HepG2 (cell line): ENCODE measurements around the gene RNU6-8. TPM values are rescaled to one million over a fixed set of nuclear protein-coding genes. Genes with fewer than 3 reads are reported as not detected.
A peak's percentile ranks its signal among the peaks of the same experiment; 100 is the strongest.

ENCODE experiments used
- AHR ChIP-seq: IDR thresholded peaks from 2 replicates; pipeline ENCODE4 v1.6.1; 2018; ENCODE audit warnings: missing genetic modification reagents, missing compliant biosample characterization
- DMAP1 ChIP-seq: IDR thresholded peaks from 2 replicates; pipeline ENCODE4 v1.6.1; 2016
- EZH2 ChIP-seq: conservative IDR thresholded peaks from 2 replicates; pipeline ENCODE4 v1.6.1; 2012; ENCODE audit warnings: mild to moderate bottlenecking, low read depth, low read length, moderate library complexity
- GLI4 ChIP-seq: sonication (generic); formaldehyde crosslinking; IDR thresholded peaks from 2 replicates; pipeline ENCODE4 v1.5.1; 2020; ENCODE audit warnings: missing genetic modification reagents, mild to moderate bottlenecking, moderate library complexity, borderline replicate concordance
- HMGA1 ChIP-seq: sonication (generic); formaldehyde crosslinking; conservative IDR thresholded peaks from 2 replicates; pipeline ENCODE4 v1.4.0; 2020; ENCODE audit warnings: missing genetic modification reagents
- KLF6 ChIP-seq: IDR thresholded peaks from 2 replicates; pipeline ENCODE4 v1.8.0; 2016; ENCODE audit warnings: missing biosample characterization, missing genetic modification reagents
- MYPOP ChIP-seq: sonication (generic); formaldehyde crosslinking; IDR thresholded peaks from 2 replicates; pipeline ENCODE4 v1.8.1; 2023; ENCODE audit warnings: mild to moderate bottlenecking, moderate library complexity, missing genetic modification reagents
- NCOA5 ChIP-seq: sonication (generic); formaldehyde crosslinking; IDR thresholded peaks from 2 replicates; pipeline ENCODE4 v1.4.0; 2020; ENCODE audit warnings: missing genetic modification reagents
- NFKB2 ChIP-seq: sonication (generic); formaldehyde crosslinking; IDR thresholded peaks from 2 replicates; pipeline ENCODE4 v1.4.0; 2020; ENCODE audit warnings: missing genetic modification reagents, borderline replicate concordance
- PRPF4 ChIP-seq: fragments of 200-400 bp; formaldehyde crosslinking; IDR thresholded peaks from 2 replicates; pipeline ENCODE4 v1.6.1; 2016; ENCODE audit warnings: low read length, low read depth; ENCODE audit not compliant: poor library complexity, severe bottlenecking
- SAP130 ChIP-seq: IDR thresholded peaks from 2 replicates; pipeline ENCODE4 v1.6.1; 2016; ENCODE audit warnings: low read depth
- SRSF9 ChIP-seq: fragments of 200-400 bp; formaldehyde crosslinking; IDR thresholded peaks from 2 replicates; pipeline ENCODE4 v1.6.1; 2018; ENCODE audit warnings: borderline replicate concordance, mild to moderate bottlenecking, low read depth, low read length; ENCODE audit not compliant: insufficient read depth, poor library complexity, severe bottlenecking
- ZFP82 ChIP-seq: sonication (generic); formaldehyde crosslinking; IDR thresholded peaks from 2 replicates; pipeline ENCODE4 v1.5.1; 2020; ENCODE audit warnings: mild to moderate bottlenecking, missing genetic modification reagents, borderline replicate concordance
- ZFY ChIP-seq: sonication (generic); formaldehyde crosslinking; IDR thresholded peaks from 2 replicates; pipeline ENCODE4 v1.4.0; 2020; ENCODE audit warnings: missing genetic modification reagents
- ZMYM4 ChIP-seq: sonication (generic); formaldehyde crosslinking; IDR thresholded peaks from 2 replicates; pipeline ENCODE4 v1.8.1; 2023; ENCODE audit warnings: mild to moderate bottlenecking, missing genetic modification reagents
- ZNF121 ChIP-seq: sonication (generic); formaldehyde crosslinking; IDR thresholded peaks from 2 replicates; pipeline ENCODE4 v1.5.0; 2020; ENCODE audit warnings: mild to moderate bottlenecking, missing genetic modification reagents
- ZNF33A ChIP-seq: sonication (generic); formaldehyde crosslinking; IDR thresholded peaks from 2 replicates; pipeline ENCODE4 v1.5.1; 2020; ENCODE audit warnings: missing genetic modification reagents, mild to moderate bottlenecking, moderate library complexity, borderline replicate concordance
- ZNF564 ChIP-seq: sonication (generic); formaldehyde crosslinking; IDR thresholded peaks from 2 replicates; pipeline ENCODE4 v1.8.1; 2023; ENCODE audit warnings: mild to moderate bottlenecking, missing genetic modification reagents
- ZNF605 ChIP-seq: sonication (generic); formaldehyde crosslinking; IDR thresholded peaks from 2 replicates; pipeline ENCODE4 v1.8.0; 2022; ENCODE audit warnings: mild to moderate bottlenecking, missing genetic modification reagents
- ZNF674 ChIP-seq: sonication (generic); formaldehyde crosslinking; IDR thresholded peaks from 2 replicates; pipeline ENCODE4 v1.5.0; 2020; ENCODE audit warnings: low read depth, mild to moderate bottlenecking, missing genetic modification reagents
- ZNF678 ChIP-seq: sonication (generic); formaldehyde crosslinking; IDR thresholded peaks from 2 replicates; pipeline ENCODE4 v1.4.0; 2020; ENCODE audit warnings: mild to moderate bottlenecking, missing genetic modification reagents
- ZNF749 ChIP-seq: sonication (generic); formaldehyde crosslinking; IDR thresholded peaks from 2 replicates; pipeline ENCODE4 v1.8.0; 2022; ENCODE audit warnings: mild to moderate bottlenecking, missing genetic modification reagents, moderate library complexity, borderline replicate concordance
- ZNF768 ChIP-seq: sonication (generic); formaldehyde crosslinking; IDR thresholded peaks from 2 replicates; pipeline ENCODE4 v1.4.0; 2020; ENCODE audit warnings: missing genetic modification reagents
- polyA plus RNA-seq, 8 experiments: library from polyadenylated mRNA; depleted of rRNA in 3 of 8; stranded (reverse) in 7 of 8; unstranded in 1 of 8; fragments of >200 nt; fragmentation: Illumina TruSeq in 4 of 8; extraction: Trizol in 4 of 8; gene quantifications; 2 replicates each; pipeline versions ENCODE4 v1.2.1 to v1.2.3, GENCODE V29; 2011 to 2016; ENCODE audit warnings: low read depth in 4 of 8, missing spikeins in 1 of 8, mixed read lengths in 1 of 8; ENCODE audit not compliant: insufficient read depth in 1 of 8
- total RNA-seq, 5 experiments: library from RNA; depleted of rRNA; stranded (reverse); fragments of >200 nt; fragmentation: Illumina TruSeq; extraction: Trizol; gene quantifications; 2 replicates each; pipeline ENCODE4 v1.2.3, GENCODE V29; 2016; ENCODE audit warnings: low read depth in 1 of 5
- TF ChIP-seq, protein P1 (sequence below): sonication (generic); formaldehyde crosslinking; IDR thresholded peaks from 2 replicates; pipeline ENCODE4 v1.5.0; 2020; ENCODE audit warnings: mild to moderate bottlenecking, low read depth, missing genetic modification reagents, borderline replicate concordance
- TF ChIP-seq, protein P2 (sequence below): sonication (generic); formaldehyde crosslinking; IDR thresholded peaks from 2 replicates; pipeline ENCODE4 v1.8.0; 2022; ENCODE audit warnings: mild to moderate bottlenecking, missing genetic modification reagents, moderate library complexity
- TF ChIP-seq, protein P3 (sequence below): IDR thresholded peaks from 2 replicates; pipeline ENCODE4 v1.6.1; 2016

The RNU6-8 gene
- total and polyA plus RNA-seq, 2 of the 13 experiments (the other 11 are each of a cell fraction or from before 2014, with no cell fraction given), result under 0.01 TPM; not detected in 1

DNA sequence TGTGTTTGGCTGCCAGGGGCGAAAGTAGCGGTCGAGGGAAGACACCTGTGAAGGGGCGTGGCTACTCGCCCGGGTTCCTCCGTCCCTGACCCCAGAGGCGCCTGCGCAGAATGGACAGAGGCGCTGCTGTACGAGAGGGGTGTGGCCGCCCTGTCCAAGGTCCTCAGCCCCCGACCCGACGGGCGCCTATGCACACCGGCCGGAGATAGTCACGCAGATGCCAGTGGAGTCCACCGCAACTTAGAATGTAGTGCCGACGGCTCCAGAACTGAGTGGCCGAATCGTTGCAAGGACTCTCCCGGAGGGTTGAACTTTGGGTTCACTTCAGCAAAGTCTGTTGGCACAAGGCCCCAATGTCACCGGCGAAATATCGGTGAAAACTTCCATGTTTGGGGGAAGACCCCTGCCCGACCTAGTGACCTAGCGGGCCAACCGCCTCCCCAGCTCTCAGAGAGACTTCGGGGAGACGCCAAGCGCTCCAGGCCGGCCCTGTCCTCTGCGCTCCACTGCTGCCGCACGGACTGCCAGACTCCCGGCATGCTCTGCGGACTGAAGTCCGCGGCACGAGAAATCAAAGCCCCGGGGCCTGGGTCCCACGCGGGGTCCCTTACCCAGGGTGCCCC is 1.8 kb downstream of the RNU6-8 start (continued):
- TF ChIP-seq MYPOP (CRISPR knock-in tag) (peak; percentile 71; the same call in 1 of the 2 replicates), ZFP82 (no peak), ZNF33A (CRISPR knock-in tag) (no peak; the same call in 1 of the 2 replicates), KLF6 (CRISPR knock-in tag) (peak; percentile 90), NFKB2 (CRISPR knock-in tag) (peak; percentile 98), ZNF749 (CRISPR knock-in tag) (peak; percentile 53; the same call in 1 of the 2 replicates), ZNF674 (CRISPR knock-in tag) (peak; percentile 93), ZFY (CRISPR knock-in tag) (peak; percentile 97), ZMYM4 (CRISPR knock-in tag) (peak; percentile 93), ZNF678 (CRISPR knock-in tag) (peak; percentile 90; the same call in 1 of the 2 replicates), ZNF564 (CRISPR knock-in tag) (peak; percentile 77; the same call in 1 of the 2 replicates), ZNF768 (CRISPR knock-in tag) (peak; percentile 86; the same call in 1 of the 2 replicates), ZNF121 (0 out of 2 replicates have a peak, but pooled peaks have one; percentile 29), ZNF605 (peak; percentile 99), SRSF9 (no peak), HMGA1 (CRISPR knock-in tag) (no peak), SAP130 (CRISPR knock-in tag) (peak; percentile 94), DMAP1 (CRISPR knock-in tag) (peak; percentile 99), AHR (peak; percentile 99), EZH2 (no peak), GLI4 (CRISPR knock-in tag) (0 out of 2 replicates have a peak, but pooled peaks have one; percentile 97), NCOA5 (CRISPR knock-in tag) (no peak), PRPF4 (no peak)
- TF ChIP-seq, protein P1, sequence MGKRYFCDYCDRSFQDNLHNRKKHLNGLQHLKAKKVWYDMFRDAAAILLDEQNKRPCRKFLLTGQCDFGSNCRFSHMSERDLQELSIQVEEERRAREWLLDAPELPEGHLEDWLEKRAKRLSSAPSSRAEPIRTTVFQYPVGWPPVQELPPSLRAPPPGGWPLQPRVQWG (CRISPR knock-in tag), result no peak
- TF ChIP-seq, protein P2, sequence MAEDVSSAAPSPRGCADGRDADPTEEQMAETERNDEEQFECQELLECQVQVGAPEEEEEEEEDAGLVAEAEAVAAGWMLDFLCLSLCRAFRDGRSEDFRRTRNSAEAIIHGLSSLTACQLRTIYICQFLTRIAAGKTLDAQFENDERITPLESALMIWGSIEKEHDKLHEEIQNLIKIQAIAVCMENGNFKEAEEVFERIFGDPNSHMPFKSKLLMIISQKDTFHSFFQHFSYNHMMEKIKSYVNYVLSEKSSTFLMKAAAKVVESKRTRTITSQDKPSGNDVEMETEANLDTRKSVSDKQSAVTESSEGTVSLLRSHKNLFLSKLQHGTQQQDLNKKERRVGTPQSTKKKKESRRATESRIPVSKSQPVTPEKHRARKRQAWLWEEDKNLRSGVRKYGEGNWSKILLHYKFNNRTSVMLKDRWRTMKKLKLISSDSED (CRISPR knock-in tag), result no peak
- TF ChIP-seq, protein P3, sequence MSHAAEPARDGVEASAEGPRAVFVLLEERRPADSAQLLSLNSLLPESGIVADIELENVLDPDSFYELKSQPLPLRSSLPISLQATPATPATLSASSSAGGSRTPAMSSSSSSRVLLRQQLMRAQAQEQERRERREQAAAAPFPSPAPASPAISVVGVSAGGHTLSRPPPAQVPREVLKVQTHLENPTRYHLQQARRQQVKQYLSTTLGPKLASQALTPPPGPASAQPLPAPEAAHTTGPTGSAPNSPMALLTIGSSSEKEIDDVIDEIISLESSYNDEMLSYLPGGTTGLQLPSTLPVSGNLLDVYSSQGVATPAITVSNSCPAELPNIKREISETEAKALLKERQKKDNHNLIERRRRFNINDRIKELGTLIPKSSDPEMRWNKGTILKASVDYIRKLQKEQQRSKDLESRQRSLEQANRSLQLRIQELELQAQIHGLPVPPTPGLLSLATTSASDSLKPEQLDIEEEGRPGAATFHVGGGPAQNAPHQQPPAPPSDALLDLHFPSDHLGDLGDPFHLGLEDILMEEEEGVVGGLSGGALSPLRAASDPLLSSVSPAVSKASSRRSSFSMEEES (CRISPR knock-in tag), result peak; percentile 74
